ENCODE data around the gene UBN1. TPM values are rescaled to one million over a fixed set of nuclear protein-coding genes. Genes with fewer than 3 reads are reported as not detected.

Gene UBN1
- total RNA-seq, 1 experiment from 2014 or later, result 21.4 TPM

- no peaks in the 10 kb centered on the region for H3K9me2 ChIP-seq (replicated peaks; ENCODE audit: low read length)
- H3K79me2 ChIP-seq (ENCODE audit: low read length), result peaks cover 71% of the 10 kb centered on the region
- H3K9me3 ChIP-seq (ENCODE audit: low read length), result no peaks in the 10 kb centered on the region
- peak overlapping the region; percentile 55 for H3K27ac ChIP-seq (ENCODE audit: low read length)
- no peak for TF ChIP-seq EZH2 (IDR thresholded peaks at IDR 0.05; ENCODE audit: low read length, unreplicated experiment)
- TF ChIP-seq EZH2phosphoT487 (IDR thresholded peaks at IDR 0.05; ENCODE audit: borderline replicate concordance, low read length), result no peak
- TF ChIP-seq, protein P1, sequence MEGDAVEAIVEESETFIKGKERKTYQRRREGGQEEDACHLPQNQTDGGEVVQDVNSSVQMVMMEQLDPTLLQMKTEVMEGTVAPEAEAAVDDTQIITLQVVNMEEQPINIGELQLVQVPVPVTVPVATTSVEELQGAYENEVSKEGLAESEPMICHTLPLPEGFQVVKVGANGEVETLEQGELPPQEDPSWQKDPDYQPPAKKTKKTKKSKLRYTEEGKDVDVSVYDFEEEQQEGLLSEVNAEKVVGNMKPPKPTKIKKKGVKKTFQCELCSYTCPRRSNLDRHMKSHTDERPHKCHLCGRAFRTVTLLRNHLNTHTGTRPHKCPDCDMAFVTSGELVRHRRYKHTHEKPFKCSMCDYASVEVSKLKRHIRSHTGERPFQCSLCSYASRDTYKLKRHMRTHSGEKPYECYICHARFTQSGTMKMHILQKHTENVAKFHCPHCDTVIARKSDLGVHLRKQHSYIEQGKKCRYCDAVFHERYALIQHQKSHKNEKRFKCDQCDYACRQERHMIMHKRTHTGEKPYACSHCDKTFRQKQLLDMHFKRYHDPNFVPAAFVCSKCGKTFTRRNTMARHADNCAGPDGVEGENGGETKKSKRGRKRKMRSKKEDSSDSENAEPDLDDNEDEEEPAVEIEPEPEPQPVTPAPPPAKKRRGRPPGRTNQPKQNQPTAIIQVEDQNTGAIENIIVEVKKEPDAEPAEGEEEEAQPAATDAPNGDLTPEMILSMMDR (conservative IDR thresholded peaks at IDR 0.05; ENCODE audit: low read depth, low read length), result no peak
- BruUV-seq (replicated peaks), result no TSS peak
- H3K27me3 ChIP-seq (ENCODE audit: low read length), result no peaks in the 10 kb centered on the region
- intact Hi-C loops (cut with micrococcal nuclease), result loop anchor here (2.0 kb wide), 1 partner anchor 96 kb away; no protein-coding TSS in a partner anchor
- CTCF ChIA-PET, result no interaction called here
- peak overlapping the region; percentile 97 for H3K4me3 ChIP-seq (ENCODE audit: low read length)
- ATAC-seq, result peak; percentile 34
- peak; percentile 18 for DNase-seq
- POLR2A ChIA-PET (ENCODE audit: unreplicated experiment), result no interaction called here
- peak overlapping the region; percentile 94 for H3K9ac ChIP-seq (ENCODE audit: low read length)
- peak overlapping the region; percentile 93 for H3K4me2 ChIP-seq (ENCODE audit: low read length)
- H3K36me3 ChIP-seq (ENCODE audit: low read depth, low read length), result peaks cover 18% of the 10 kb centered on the region; the same call in 1 of the 2 replicates
- peaks cover 33% of the 10 kb centered on the region for H4K20me1 ChIP-seq (ENCODE audit: low read length)
- H3K4me1 ChIP-seq (ENCODE audit: insufficient read depth, low read length), result peaks cover 15% of the 10 kb centered on the region
- H3F3A ChIP-seq (ENCODE audit: low read length, unreplicated experiment), result no peaks in the 10 kb centered on the region
- H2AFZ ChIP-seq (ENCODE audit: low read length), result peak overlapping the region; percentile 67; the same call in 1 of the 2 replicates
These were observed 779 bp upstream of the UBN1 start for GRCh38 chr16:4846503-4846900.

GRCh38 chr16:4847774-4848587 lies 700 bp downstream of the UBN1 start:
- Histone ChIP-seq H3K79me2 (ENCODE audit: low read length) (peaks cover 86% of the 10 kb centered on the region), H4K20me1 (ENCODE audit: low read length) (peaks cover 33% of the 10 kb centered on the region), H3K4me1 (ENCODE audit: insufficient read depth, low read length) (peaks cover 29% of the 10 kb centered on the region), H3K9me3 (ENCODE audit: low read length) (no peaks in the 10 kb centered on the region), H3K9ac (ENCODE audit: low read length) (peak overlapping the region; percentile 94), H3K4me2 (ENCODE audit: low read length) (peak overlapping the region; percentile 87), H2AFZ (ENCODE audit: low read length) (peak overlapping the region; percentile 52), H3K9me2 (replicated peaks; ENCODE audit: low read length) (no peaks in the 10 kb centered on the region), H3K27me3 (ENCODE audit: low read length) (no peaks in the 10 kb centered on the region), H3K36me3 (ENCODE audit: low read depth, low read length) (peaks cover 16% of the 10 kb centered on the region; the same call in 1 of the 2 replicates), H3K27ac (ENCODE audit: low read length) (peak overlapping the region; percentile 55), H3F3A (ENCODE audit: low read length, unreplicated experiment) (no peaks in the 10 kb centered on the region), H3K4me3 (ENCODE audit: low read length) (peak overlapping the region; percentile 97)
- no peak for TF ChIP-seq EZH2phosphoT487 (IDR thresholded peaks at IDR 0.05; ENCODE audit: borderline replicate concordance, low read length)
- no peak for TF ChIP-seq EZH2 (IDR thresholded peaks at IDR 0.05; ENCODE audit: low read length, unreplicated experiment)
- TF ChIP-seq, protein P1 (conservative IDR thresholded peaks at IDR 0.05; ENCODE audit: low read depth, low read length), result no peak
- ChIA-PET POLR2A (ENCODE audit: unreplicated experiment) (no interaction called here), CTCF (interaction anchor here (1.0 kb wide), 1 partner anchor 12 kb away, joined by 3 read pairs; no protein-coding TSS in a partner anchor)
- ATAC-seq (peak; percentile 8), DNase-seq (peak; percentile 68)
- intact Hi-C loops (cut with micrococcal nuclease), result loop anchor here (1.0 to 2.0 kb wide), 2 partner anchors 95 to 108 kb away; no protein-coding TSS in a partner anchor
- no TSS peak for BruUV-seq (replicated peaks)

DNA sequence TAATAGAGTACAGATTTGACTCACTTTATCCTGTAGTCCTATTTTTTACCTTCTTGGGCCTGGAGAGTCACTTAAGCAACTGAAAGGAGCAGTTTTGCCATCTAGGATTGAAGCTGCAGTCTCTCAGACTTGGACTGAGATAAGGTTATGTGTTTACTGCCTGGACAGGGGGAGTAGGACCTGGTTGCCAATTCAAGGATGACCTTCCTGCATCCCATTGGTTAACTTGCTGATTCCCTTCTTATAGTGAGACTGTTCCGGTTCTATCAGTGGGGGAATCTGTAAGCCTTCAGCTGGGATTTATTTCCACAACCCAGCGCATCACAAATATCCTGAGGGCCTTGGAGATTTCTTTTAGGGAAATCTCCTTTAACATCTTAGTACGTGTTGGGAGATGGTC lies 2.9 kb downstream of the UBN1 start:
- ChIA-PET POLR2A (ENCODE audit: unreplicated experiment) (no interaction called here), CTCF (no interaction called here)
- H4K20me1 ChIP-seq (ENCODE audit: low read length), result peaks cover 25% of the 10 kb centered on the region
- no peaks in the 10 kb centered on the region for H3K9me2 ChIP-seq (replicated peaks; ENCODE audit: low read length)
- H3K4me1 ChIP-seq (ENCODE audit: insufficient read depth, low read length), result peaks cover 30% of the 10 kb centered on the region
- TF ChIP-seq EZH2phosphoT487 (IDR thresholded peaks at IDR 0.05; ENCODE audit: borderline replicate concordance, low read length) (no peak), EZH2 (IDR thresholded peaks at IDR 0.05; ENCODE audit: low read length, unreplicated experiment) (no peak)
- TF ChIP-seq, protein P1 (conservative IDR thresholded peaks at IDR 0.05; ENCODE audit: low read depth, low read length), result no peak
- DNase-seq (no peak), ATAC-seq (no peak)
- peaks cover 83% of the 10 kb centered on the region for H3K79me2 ChIP-seq (ENCODE audit: low read length)
- no peaks in the 10 kb centered on the region for H3F3A ChIP-seq (ENCODE audit: low read length, unreplicated experiment)
- no TSS peak for BruUV-seq (replicated peaks)
- H3K9ac ChIP-seq (ENCODE audit: low read length), result 0 out of 2 replicates have a peak overlapping the region, but pooled peaks have one; percentile 6
- H3K4me3 ChIP-seq (ENCODE audit: low read length), result peak overlapping the region; percentile 97
- H2AFZ ChIP-seq (ENCODE audit: low read length), result no peak overlapping the region
- H3K36me3 ChIP-seq (ENCODE audit: low read depth, low read length), result no peaks in the 10 kb centered on the region
- intact Hi-C loops (cut with micrococcal nuclease), result no loop called here
- H3K27me3 ChIP-seq (ENCODE audit: low read length), result no peaks in the 10 kb centered on the region
- H3K4me2 ChIP-seq (ENCODE audit: low read length), result peak overlapping the region; percentile 87
- H3K27ac ChIP-seq (ENCODE audit: low read length), result no peak overlapping the region
- no peaks in the 10 kb centered on the region for H3K9me3 ChIP-seq (ENCODE audit: low read length)

Measured in PC-3 (cell line).